Measurements from ENCODE around the gene CBX8.
"Not testable (repeated sequence)": the region's sequence is repeated elsewhere in the genome, so short reads cannot be mapped to it uniquely, and the experiment has no call there.

The CBX8 gene

DNA sequence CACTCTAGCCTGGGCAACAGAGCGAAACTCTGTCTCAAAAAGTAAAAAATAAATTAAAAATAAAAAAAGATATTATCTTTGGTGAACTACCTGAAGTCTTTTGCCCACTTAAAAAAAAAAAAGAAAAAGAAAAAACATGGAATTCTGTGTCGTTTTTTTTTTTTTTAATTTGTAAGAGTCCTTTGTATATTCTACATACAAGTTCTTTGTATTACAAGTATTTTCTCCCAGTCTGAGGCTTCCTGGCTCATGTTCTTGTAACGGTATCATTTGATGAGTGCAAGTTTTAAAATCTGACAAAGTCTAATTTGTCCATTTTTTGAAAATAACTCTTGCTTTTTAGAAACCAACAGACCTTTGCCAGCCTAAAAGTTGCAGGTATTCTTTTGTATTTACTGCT, 31.2 kb downstream of the CBX8 start:
- no peak overlapping the region for H3K9ac ChIP-seq (ENCODE audit: low read depth, low read length)
- no peaks in the 10 kb centered on the region for H3K36me3 ChIP-seq (ENCODE audit: insufficient read depth, low read length)
- H3K9me3 ChIP-seq (ENCODE audit: control insufficient read depth, insufficient read depth, low read length), result no peaks in the 10 kb centered on the region
- H3K4me1 ChIP-seq (ENCODE audit: insufficient read depth, low read length), result no peaks in the 10 kb centered on the region

DNA sequence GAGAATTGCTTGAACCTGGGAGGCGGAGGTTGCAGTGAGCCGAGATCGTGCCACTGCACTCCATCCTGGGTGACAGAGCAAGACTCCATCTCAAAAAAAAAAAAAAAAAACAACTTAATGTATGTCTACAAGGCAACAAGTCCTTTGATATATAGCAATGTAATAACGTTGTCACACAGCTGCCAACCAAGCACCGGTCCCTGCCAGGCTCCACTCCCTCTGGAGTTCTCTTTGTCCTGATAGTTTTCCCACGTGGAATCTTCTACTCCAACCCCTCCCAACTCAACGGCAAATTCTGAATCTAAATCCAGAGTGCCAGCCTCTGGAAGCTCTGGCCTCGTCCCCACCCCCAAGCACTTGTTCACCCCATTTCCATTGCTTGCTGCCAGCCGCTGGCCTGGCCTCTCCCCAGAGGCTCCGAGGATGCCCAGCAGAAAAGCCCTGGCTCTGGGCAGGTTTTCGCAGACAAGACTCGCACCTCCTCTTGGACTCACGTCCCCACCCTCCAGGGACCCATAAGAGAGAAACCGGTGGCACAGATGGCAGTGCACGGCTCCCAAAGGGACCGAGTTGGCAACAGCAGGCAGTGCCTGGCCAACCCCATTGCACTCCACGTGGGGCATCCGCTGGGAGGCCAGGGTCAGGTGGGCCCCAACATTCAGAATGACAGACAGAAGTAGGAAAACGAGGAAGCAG, 34.8 kb downstream of the CBX8 start:
- Histone ChIP-seq H3K9ac (ENCODE audit: low read depth, low read length) (no peak overlapping the region), H3K9me3 (ENCODE audit: control insufficient read depth, insufficient read depth, low read length) (no peaks in the 10 kb centered on the region), H3K36me3 (ENCODE audit: insufficient read depth, low read length) (no peaks in the 10 kb centered on the region), H3K4me1 (ENCODE audit: insufficient read depth, low read length) (no peaks in the 10 kb centered on the region)

DNA sequence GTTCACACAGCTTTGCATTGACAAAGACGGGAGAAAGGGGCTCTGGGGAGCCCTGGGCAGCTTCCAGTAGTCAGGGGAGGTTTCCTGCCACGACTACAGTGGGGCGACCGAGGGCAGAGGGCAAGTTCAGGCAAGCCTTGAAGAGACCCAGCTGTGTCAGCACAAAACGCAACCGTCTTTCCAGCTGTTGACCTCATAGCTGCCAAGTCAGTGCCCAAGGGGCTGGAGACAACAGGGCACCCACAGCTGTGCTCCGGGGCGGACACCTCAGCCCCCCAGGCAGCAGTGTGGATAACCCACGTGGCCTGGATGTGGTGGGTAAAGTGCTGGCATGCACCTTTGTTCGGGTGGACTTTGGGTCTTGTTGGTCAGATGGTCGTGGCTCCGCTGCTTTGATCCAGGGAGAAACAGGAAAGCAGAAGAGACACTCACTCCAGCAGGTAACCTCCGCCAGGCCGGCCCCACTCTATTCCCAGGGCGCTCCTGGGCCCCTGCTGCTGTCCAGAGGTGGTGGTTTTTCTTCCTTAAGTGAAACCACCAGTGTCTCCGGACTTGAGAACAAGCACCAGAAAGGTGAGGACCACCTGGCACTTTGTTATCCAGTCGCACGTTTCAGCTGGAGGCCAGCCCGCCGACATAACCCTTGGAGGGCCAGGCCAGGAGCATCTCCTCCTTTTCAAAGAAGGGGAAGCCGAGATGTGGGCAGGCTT, 36.5 kb downstream of the CBX8 start:
- Histone ChIP-seq H3K4me1 (ENCODE audit: insufficient read depth, low read length) (no peaks in the 10 kb centered on the region), H3K36me3 (ENCODE audit: insufficient read depth, low read length) (no peaks in the 10 kb centered on the region), H3K9ac (ENCODE audit: low read depth, low read length) (no peak overlapping the region), H3K9me3 (ENCODE audit: control insufficient read depth, insufficient read depth, low read length) (no peaks in the 10 kb centered on the region)

DNA sequence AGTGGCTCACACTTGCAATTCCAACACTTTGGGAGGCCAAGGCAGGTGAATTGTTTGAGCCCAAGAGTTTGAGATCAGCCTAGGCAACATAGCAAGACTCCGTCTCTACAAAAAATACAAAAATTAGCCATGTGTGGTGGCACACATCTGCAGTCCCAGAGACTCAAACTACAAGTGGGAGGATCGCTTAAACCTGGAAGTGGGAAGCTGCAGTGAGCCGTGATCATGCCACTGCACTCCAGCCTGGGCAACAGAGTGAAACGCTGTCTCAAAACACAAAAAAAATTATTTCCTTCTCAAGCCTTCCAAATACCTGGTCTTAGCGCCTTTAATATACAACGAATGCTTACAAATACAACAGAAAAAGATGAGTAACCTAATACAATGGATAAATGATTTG, 38.6 kb downstream of the CBX8 start:
- Histone ChIP-seq H3K9me3 (ENCODE audit: control insufficient read depth, insufficient read depth, low read length) (no peaks in the 10 kb centered on the region), H3K36me3 (ENCODE audit: insufficient read depth, low read length) (no peaks in the 10 kb centered on the region), H3K4me1 (ENCODE audit: insufficient read depth, low read length) (no peaks in the 10 kb centered on the region), H3K9ac (ENCODE audit: low read depth, low read length) (no peak overlapping the region)

DNA sequence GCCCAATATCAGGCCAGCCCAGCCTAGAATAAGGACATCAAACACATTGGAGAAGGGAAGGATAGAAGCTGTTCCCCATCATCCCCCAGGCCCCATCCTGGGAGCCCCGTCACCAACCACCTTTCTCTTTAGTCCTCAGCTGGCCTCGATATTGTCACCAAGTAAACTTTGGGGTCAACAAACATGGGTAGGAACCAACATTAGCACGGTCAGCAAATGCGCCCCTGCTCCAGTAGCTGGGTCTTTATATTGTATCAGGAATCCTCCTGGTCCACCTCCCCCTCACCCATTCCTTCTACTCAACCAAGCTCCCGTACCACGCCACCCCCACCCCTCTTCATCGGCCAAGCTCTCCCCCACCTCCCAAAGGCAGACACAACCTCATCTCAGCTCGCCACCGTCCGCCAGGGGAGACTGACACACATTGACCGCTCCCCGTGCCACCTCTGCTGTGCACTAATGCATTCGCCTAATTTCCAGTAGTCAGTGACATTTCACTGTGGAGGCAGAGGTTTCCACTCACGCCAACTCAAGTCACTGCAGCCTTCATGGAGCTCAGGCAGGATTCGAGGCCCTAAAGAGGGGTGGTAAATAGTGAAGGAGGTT, 39.6 kb downstream of the CBX8 start:
- Histone ChIP-seq H3K9ac (ENCODE audit: low read depth, low read length) (no peak overlapping the region), H3K9me3 (ENCODE audit: control insufficient read depth, insufficient read depth, low read length) (no peaks in the 10 kb centered on the region), H3K4me1 (ENCODE audit: insufficient read depth, low read length) (no peaks in the 10 kb centered on the region), H3K36me3 (ENCODE audit: insufficient read depth, low read length) (no peaks in the 10 kb centered on the region)

DNA sequence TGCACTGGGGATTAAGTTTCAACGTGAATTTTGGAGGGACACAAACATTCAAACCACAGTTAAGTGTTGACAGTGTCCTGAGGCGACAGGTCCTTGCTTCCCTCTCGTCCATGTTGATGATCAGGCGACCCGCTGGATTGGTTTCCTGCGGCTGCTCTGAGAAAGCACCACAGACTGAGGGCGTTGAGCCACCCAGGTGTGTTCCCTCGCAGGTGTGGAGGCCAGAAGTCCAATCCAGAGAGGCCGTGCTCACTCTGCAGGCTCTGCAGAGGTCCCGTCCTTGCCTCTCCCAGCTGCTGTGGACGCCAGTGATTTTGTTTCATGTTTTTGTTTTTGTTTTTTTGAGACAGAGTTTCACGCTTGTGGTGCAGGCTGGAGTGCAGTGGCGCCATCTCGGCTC, 41.3 kb downstream of the CBX8 start:
- H3K9ac ChIP-seq (ENCODE audit: low read depth, low read length), result no peak overlapping the region
- H3K9me3 ChIP-seq (ENCODE audit: control insufficient read depth, insufficient read depth, low read length), result no peaks in the 10 kb centered on the region
- H3K36me3 ChIP-seq (ENCODE audit: insufficient read depth, low read length), result no peaks in the 10 kb centered on the region
- no peaks in the 10 kb centered on the region for H3K4me1 ChIP-seq (ENCODE audit: insufficient read depth, low read length)

DNA sequence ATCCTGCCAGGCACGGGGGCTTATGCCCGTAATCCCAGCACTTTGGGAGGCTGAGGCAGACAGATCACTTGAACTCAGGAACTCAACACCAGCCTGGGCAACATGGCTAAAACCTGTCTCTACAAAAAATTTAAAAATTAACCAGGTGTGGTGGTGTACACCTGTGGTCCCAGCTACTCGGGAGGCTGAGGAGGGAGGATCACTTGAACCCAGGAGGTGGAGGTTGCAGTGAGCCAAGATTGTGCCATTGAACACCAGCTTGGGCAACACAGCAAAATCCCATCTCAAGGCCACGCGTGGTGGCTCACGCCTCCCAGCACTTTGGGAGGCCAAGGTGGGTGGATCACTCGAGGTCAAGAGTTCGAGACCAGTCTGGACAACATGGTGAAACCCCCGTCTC, 42.0 kb downstream of the CBX8 start:
- H3K4me1 ChIP-seq (ENCODE audit: insufficient read depth, low read length); H3K9ac ChIP-seq (ENCODE audit: low read depth, low read length); H3K9me3 ChIP-seq (ENCODE audit: control insufficient read depth, insufficient read depth, low read length); H3K36me3 ChIP-seq (ENCODE audit: insufficient read depth, low read length): not testable (repeated sequence)

DNA sequence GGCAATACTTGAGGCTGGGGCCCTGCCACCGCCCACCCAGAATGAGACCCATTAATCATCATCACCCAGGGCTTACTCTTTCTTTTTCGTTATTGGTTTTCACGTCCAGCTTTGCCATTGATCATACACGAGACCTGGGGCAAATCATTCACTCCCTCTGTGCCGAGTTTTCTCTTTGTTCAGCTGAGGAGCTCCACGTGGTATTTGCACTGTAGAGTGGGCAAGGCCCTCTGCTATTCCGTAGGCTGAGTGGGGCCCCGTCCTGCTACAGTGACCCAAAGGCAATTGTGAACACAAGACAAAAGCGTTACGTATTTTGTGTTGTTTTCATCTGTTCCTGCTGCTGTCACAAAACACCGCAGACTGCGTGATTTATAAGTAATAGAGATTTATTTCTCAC, 42.5 kb downstream of the CBX8 start:
- no peak overlapping the region for H3K9ac ChIP-seq (ENCODE audit: low read depth, low read length)
- H3K36me3 ChIP-seq (ENCODE audit: insufficient read depth, low read length), result no peaks in the 10 kb centered on the region
- no peaks in the 10 kb centered on the region for H3K4me1 ChIP-seq (ENCODE audit: insufficient read depth, low read length)
- no peaks in the 10 kb centered on the region for H3K9me3 ChIP-seq (ENCODE audit: control insufficient read depth, insufficient read depth, low read length)

DNA sequence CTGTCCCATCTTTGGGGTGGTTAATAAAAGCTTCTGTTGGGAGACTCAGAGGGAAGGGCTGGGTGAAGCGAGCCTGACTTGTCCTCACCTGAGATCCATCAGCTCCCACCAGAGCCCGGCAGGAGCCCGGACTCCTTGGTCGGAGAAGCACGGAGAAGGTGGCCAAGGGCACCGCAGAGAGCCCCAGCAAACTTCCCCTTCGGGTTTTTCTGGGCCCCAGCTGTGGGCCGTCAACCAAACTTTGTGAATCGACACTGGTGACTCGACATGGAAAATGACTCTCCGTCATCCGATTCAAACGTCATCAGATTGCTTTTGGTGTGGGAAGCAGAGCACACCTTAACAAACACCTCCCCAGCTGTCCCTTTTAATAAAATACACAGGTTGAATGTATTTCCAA, 44.7 kb downstream of the CBX8 start:
- H3K4me1 ChIP-seq (ENCODE audit: insufficient read depth, low read length), result no peaks in the 10 kb centered on the region; the same call in 1 of the 2 replicates
- no peaks in the 10 kb centered on the region for H3K9me3 ChIP-seq (ENCODE audit: control insufficient read depth, insufficient read depth, low read length)
- H3K36me3 ChIP-seq (ENCODE audit: insufficient read depth, low read length), result no peaks in the 10 kb centered on the region
- H3K9ac ChIP-seq (ENCODE audit: low read depth, low read length), result no peak overlapping the region

DNA sequence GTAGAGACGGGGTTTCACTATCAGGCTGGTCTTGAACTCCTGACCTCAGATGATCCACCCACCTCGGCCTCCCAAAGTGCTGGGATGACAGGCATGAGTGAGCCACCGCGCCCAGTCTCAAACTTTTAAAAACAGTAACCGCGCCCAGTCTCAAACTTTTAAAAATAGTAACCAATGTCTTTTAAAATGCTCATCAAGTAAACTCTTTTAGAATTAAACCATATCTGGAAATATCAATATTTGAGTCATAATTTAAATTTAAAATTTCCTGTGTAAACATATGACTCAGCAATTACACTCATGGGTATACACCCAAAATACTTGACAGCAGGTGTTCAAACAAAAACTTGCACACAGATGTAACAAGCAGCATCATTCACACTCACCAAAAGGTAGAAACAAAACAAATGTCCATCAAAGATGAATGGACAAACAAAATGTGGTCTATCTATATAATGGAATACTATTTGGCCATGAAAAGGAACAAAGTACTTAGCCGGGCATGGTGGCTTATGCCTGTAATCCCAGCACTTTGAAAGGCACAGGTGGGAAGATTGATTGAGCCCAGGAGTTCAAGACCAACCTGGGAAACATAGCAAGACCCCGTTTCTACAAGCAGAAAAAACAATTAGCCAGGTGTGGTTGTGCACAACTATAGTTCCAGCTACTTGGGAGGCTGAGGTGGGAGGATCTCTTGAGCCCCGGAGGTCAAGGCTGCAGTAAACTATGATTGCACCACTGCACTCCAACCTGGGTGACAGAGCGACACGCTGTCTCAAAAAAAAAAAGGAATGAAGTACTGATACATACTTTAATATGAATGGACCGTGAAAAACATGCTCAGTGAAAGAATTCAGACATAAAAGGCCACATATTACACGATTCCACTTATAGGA, 46.0 kb downstream of the CBX8 start:
- no peaks in the 10 kb centered on the region for H3K36me3 ChIP-seq (ENCODE audit: insufficient read depth, low read length)
- H3K9me3 ChIP-seq (ENCODE audit: control insufficient read depth, insufficient read depth, low read length), result no peaks in the 10 kb centered on the region
- H3K9ac ChIP-seq (ENCODE audit: low read depth, low read length), result no peak overlapping the region
- H3K4me1 ChIP-seq (ENCODE audit: insufficient read depth, low read length), result no peaks in the 10 kb centered on the region; the same call in 1 of the 2 replicates

DNA sequence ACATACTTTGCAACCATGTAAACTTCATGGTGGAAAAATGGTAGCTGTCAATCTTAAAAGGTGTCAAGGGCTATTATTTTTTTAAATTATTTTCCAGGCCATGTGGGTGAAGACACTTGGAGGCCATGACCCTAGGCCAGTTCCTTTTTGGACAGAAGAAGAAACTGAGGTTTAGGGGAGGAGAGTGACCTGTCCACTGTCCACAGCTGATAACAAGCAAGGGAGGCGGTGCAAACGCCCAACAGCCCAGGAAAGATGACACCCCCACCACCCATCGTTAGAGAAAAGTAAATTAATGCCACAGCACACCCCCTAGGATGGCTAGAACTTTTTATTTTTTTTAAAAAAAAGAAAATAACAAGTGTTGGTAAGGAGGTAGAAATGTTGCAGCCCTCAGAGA, 46.9 kb downstream of the CBX8 start:
- Histone ChIP-seq H3K36me3 (ENCODE audit: insufficient read depth, low read length) (no peaks in the 10 kb centered on the region), H3K4me1 (ENCODE audit: insufficient read depth, low read length) (no peaks in the 10 kb centered on the region; the same call in 1 of the 2 replicates), H3K9me3 (ENCODE audit: control insufficient read depth, insufficient read depth, low read length) (no peaks in the 10 kb centered on the region), H3K9ac (ENCODE audit: low read depth, low read length) (no peak overlapping the region)

DNA sequence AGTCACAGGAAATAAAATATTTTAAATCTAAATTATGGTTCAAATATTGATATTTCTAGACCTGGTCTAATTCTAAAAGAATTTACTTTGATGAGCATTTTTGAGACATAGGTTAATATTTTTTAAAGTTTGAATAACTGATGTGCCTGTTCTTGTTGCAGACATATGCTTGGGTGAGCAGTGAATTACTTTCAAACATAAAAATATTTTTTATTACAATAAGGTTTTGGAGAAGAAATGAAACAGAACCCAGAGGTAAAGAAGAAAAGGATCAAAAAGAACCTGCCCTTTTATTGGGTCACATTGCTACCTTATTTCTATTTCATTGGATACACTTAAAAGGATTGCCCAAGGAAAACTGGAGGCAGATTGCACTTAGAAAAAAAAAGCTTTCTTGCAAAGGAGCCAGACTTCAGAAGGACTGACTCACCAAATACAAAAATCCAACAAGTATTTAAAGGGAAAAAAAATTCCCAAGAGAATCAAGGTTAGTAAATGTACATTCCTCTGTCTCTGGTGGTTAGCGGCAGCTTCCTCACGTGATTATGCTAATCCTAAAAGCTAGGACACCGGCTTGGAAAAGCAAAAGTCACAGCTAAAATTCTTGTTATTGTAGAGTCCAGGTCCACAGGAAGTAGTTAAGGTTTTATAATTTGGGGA, 47.6 kb downstream of the CBX8 start:
- Histone ChIP-seq H3K9ac (ENCODE audit: low read depth, low read length) (no peak overlapping the region), H3K9me3 (ENCODE audit: control insufficient read depth, insufficient read depth, low read length) (no peaks in the 10 kb centered on the region), H3K36me3 (ENCODE audit: insufficient read depth, low read length) (no peaks in the 10 kb centered on the region), H3K4me1 (ENCODE audit: insufficient read depth, low read length) (no peaks in the 10 kb centered on the region; the same call in 1 of the 2 replicates)

DNA sequence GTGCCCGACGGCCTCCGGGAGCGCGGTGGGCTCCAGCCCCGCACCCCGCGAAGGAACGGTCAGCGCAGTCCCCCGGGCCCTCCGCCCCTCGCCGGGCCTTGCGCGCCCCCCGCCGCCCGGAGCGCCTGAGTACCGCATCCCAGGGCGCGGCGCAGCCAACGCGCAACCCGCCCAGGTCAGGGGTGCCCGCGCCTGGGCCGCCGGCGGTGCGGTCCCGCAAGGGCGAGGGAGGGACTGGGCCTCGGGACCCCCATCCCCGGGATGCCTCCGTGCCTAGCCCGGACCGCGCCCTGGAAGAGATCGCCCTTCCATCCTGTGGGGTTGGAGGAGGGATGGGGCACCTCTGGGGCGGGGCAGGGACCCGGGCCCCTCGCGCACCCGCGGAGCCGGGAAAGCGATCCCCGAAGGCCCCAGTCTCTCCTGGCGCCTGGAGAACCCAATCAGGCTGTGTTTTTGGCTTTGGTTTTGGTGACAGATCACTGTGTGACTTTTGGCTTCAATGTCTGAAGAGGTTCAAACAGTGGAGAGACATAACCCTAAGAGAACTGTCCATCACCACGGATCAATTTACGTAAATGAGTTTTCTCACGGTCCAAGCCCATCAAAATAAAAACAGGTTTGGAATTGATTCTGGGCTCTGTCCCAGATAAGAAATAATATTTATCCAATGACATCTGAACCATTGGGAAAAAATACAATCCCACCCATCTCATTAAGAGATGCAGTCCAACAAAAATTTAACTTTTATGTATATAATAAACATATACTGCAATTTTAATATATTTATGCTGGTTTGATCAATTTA, 48.4 kb downstream of the CBX8 start:
- Histone ChIP-seq H3K9me3 (ENCODE audit: control insufficient read depth, insufficient read depth, low read length) (no peaks in the 10 kb centered on the region), H3K4me1 (ENCODE audit: insufficient read depth, low read length) (no peaks in the 10 kb centered on the region; the same call in 1 of the 2 replicates), H3K9ac (ENCODE audit: low read depth, low read length) (peak overlapping the region; percentile 46; the same call in 1 of the 2 replicates), H3K36me3 (ENCODE audit: insufficient read depth, low read length) (no peaks in the 10 kb centered on the region)

All from ES-I3 (cell line).